NCI-H82 (cell line): ENCODE results near the gene SORCS2.

Experiments
- DNase-seq: peaks from one replicate; lab custom pipeline; 2025; lab: John Stamatoyannopoulos, UW

SORCS2 gene

GRCh38 chr4:7620086-7620813 is 427.9 kb downstream of the SORCS2 start:
- DNase-seq = no peak

- no peak for DNase-seq
Observed at GRCh38 chr4:7620814-7621176, 428.5 kb downstream of the SORCS2 start.

- DNase-seq = no peak
Observed at GRCh38 chr4:7621252-7622035, 429.1 kb downstream of the SORCS2 start.

DNA sequence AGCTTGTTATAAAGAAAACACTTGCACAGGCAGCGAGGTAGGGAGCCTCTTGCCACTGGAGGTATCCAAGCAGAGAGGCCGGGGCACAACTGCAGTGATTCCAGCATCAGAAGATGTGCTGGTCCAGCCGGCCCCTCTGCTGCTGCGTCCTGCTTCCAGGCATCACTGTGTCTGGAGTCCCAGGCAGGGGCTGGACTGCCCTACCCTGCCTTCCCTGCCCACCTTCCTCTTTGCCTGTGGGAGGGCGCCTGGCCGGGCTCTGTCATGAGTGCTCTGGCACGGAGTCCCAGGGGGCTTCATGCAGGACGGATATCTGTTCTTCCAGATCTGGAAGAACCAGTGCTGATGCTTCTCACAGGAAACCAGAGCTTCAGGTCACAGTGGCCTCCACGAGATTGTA is 430.0 kb downstream of the SORCS2 start:
- no peak for DNase-seq

GRCh38 chr4:7623468-7623867 is 431.1 kb downstream of the SORCS2 start:
- no peak for DNase-seq

GRCh38 chr4:7624396-7624980 is 432.1 kb downstream of the SORCS2 start:
- DNase-seq = no peak

- no peak for DNase-seq
Observed at GRCh38 chr4:7625071-7625470, 432.7 kb downstream of the SORCS2 start.

DNA sequence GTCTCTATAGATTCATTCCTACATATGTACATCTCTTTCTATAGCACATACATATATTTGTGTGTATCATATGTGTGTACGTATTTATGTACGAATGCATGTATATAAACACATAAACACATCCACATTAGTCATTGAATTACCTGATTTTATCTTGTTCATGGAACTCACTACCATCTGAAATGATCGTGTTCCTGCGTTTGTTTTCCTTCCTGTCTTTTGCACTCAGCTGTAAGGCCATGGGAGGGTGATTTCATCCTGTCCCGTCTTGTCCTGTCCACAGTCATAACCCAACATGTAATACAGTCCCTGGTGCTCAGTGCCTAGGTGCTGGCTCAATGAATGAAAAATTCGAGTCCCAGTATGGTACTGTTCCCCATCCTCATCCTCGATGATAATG is 434.2 kb downstream of the SORCS2 start:
- DNase-seq = no peak

- DNase-seq = no peak
Observed at GRCh38 chr4:7627251-7628250, 435.2 kb downstream of the SORCS2 start.

DNA sequence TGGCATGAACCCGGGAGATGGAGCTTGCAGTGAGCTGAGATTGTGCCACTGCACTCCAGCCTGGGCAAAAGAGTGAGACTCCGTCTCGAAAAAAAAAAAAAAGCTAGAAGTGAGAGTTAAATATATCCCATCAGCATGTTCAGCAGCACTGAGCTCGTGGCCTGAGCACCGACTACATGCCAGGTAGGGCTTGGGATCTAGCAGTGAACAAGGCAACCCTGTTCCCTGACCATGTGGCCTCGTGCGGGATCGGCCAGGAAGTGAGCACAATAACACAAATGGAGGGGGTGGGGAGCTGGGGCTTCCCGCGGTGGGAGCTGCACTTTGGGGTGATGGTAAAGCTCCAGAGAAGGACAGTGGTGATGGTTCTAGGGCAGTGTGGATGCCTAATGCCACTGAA is 436.1 kb downstream of the SORCS2 start:
- no peak for DNase-seq

DNA sequence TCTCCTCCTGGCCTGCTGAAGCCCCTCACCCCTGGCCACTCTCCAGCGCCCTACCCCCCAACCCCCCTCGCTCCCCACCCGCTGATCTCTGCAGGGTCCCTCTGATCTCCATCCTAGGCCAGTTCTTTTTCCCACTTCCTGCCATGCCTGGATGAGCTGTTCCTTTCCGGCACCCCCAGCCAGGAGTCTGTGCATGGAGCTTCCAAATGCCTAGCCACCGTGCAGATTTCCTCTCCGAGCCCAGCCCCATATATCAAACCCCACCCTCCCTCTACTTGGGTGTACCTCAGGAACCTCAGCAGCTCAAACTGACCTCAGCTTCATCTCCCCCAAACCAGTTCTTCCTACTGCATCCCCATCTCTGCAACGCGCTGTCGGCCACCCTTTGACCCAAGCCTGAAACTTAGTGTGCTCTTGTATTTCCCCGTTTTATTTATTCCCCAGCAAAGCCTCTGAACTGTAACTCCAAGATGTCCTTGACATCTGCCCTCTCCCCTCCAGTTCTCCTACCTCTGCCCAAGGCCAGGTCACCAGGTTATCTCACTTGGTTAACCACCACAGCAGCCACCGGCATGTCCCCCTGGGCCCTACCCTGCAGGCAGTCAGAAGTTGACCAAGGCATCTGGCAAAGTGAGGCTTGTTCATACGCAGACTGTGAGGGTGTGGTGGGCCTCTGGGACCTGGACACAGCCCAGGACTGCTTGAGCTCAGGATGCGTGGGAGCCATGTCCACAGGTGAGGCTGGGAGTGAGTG is 437.3 kb downstream of the SORCS2 start:
- DNase-seq = no peak

- no peak for DNase-seq
Observed at GRCh38 chr4:7630568-7631287, 438.4 kb downstream of the SORCS2 start.

DNA sequence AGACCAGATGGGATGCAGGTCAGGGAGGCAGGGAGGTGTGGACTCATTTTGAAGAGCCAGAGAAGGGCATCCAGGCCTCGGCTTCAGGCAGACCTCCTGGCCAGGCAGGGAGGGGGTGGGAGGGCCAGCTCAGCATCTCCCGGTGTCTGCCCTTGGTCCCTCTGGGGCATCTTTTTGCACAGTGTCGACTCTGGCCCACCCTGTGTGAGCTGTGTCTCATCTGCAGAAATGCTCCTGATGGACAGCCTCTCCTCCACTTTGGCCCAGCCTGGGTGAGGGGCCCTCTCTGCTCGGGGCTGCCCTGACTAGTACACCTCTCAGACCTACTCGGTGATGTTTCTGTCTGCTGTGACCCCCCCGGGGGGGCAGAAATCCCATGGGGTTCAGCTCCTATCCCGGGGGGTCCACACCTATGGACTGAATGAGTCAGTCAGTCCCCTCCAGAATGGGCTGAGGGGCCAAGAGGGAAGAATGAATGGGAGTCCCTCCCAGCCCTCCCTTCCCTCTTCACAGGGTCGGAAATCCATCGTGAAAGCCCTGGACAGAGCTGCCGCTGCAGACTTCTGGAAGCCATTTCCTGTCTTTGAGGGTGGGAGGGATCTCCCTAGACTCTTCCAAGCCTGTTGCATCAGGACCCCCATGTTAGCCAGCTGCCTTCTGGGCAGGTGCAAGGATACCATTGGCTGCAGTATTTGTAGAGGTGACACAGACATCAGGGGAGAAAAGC is 439.1 kb downstream of the SORCS2 start:
- DNase-seq = no peak

- DNase-seq = no peak
Observed at GRCh38 chr4:7632341-7632740, 440.0 kb downstream of the SORCS2 start.

DNA sequence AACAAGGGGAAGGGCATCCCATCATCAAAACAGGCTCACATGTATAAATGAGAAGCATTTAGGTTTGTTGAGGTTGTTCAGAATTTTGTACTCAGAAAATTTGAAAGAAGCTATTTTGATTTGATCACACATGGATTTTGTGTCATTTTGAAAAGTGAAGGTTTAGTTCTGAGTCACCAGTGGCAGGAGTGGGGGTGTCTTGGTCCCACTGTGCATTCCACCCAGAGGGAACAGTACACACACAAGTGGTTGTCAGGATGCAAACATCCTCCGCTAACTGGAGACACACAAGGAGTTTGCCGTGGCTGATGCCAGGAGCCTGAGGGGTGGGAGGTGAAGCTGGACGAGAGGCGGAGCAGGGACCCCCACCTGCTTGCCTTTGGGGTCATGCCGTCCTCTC is 440.6 kb downstream of the SORCS2 start:
- DNase-seq = no peak

GRCh38 chr4:7634661-7635251 is 442.4 kb downstream of the SORCS2 start:
- DNase-seq = no peak

DNA sequence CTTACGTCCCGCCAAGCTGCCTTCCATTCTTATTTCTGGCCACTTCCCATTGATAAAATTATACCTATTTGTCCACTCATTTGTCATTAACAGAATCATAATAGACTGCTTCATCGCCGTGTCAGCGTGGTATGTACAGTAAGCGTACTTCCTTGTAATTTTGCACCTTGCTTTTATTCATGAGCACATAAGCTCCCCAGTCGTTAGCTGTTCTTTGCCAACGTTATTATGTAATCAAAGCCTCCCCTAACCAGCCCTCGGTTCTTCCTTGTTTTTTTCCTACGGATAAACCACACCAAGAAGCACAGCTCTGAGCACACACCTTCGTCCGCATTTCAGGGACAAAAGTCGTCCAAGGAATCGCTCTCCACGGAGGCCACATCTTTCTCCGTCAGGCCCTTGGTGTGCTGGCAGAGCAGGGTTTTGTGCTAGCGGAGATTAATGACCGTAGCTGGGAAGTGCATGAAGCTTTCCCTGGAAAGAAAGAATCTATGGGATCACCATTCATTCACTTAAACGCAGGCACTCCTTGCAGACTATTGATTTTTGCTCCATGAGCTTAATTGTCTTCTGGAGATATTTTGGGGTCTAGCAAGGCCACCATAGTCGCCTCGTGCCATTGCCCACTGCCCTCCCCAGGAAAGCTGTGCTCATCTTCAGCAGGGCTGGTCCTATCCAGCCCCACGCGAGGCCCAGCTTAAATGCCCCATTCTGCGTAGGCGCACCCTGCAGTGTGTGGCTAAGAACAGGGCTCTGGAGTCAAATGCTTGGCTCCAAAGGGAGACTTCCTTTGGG is 443.3 kb downstream of the SORCS2 start:
- no peak for DNase-seq

GRCh38 chr4:7636240-7636508 is 443.8 kb downstream of the SORCS2 start:
- DNase-seq = no peak

- DNase-seq = no peak
Observed at GRCh38 chr4:7637139-7637538, 444.8 kb downstream of the SORCS2 start.
